ENCODE data around the gene MACROD2. TPM values are rescaled to one million over a fixed set of nuclear protein-coding genes. Genes with fewer than 3 reads are reported as not detected.

The MACROD2 gene
- total RNA-seq, 1 experiment from 2014 or later = 1.4 TPM

- DNase-seq (ENCODE audit: low spot score) = no peak
- H3K4me3 ChIP-seq (ENCODE audit: low read depth, low read length, poor library complexity, severe bottlenecking) = no peak overlapping the region
- TF ChIP-seq EZH2 (IDR thresholded peaks at IDR 0.05; ENCODE audit: borderline replicate concordance, low read depth, low read length, poor library complexity, severe bottlenecking) (no peak), CTCF (conservative IDR thresholded peaks at IDR 0.05; ENCODE audit: low read depth, low read length) (no peak)
- no peaks in the 10 kb centered on the region for H3K36me3 ChIP-seq (ENCODE audit: insufficient read depth, low read length, poor library complexity, severe bottlenecking)
- H3K4me1 ChIP-seq (ENCODE audit: insufficient read depth, low read length, poor library complexity, severe bottlenecking) = no peaks in the 10 kb centered on the region
- no TSS peak for BruUV-seq (replicated peaks)
- no peaks in the 10 kb centered on the region for H3K9me3 ChIP-seq (ENCODE audit: low read depth, low read length, poor library complexity, severe bottlenecking)
- intact Hi-C loops (cut with micrococcal nuclease; ENCODE audit: unreplicated experiment) = no loop called here
- no peaks in the 10 kb centered on the region for H3K27me3 ChIP-seq (replicated peaks; ENCODE audit: insufficient read depth, low read depth, low read length, poor library complexity)
- H3K27ac ChIP-seq (ENCODE audit: low read depth, low read length, poor library complexity, severe bottlenecking) = no peak overlapping the region
- POLR2A ChIA-PET (ENCODE audit: low non-redundant PET) = no interaction called here
- CTCF ChIA-PET = no interaction called here
Measured at GRCh38 chr20:14282140-14282539, 286.8 kb downstream of the MACROD2 start.

- CTCF ChIA-PET = no interaction called here
- intact Hi-C loops (cut with micrococcal nuclease; ENCODE audit: unreplicated experiment) = no loop called here
- BruUV-seq (replicated peaks) = no TSS peak
Measured at GRCh38 chr20:14284443-14284842, 289.1 kb downstream of the MACROD2 start.

GRCh38 chr20:14288341-14289330 is 293.3 kb downstream of the MACROD2 start:
- no peak for TF ChIP-seq EZH2 (IDR thresholded peaks at IDR 0.05; ENCODE audit: borderline replicate concordance, low read depth, low read length, poor library complexity, severe bottlenecking)

More at GRCh38 chr20:14284443-14284842, 289.1 kb downstream of the MACROD2 start:
- no peaks in the 10 kb centered on the region for H3K36me3 ChIP-seq (ENCODE audit: insufficient read depth, low read length, poor library complexity, severe bottlenecking)
- POLR2A ChIA-PET (ENCODE audit: low non-redundant PET) = no interaction called here
- DNase-seq (ENCODE audit: low spot score) = no peak
- H3K27me3 ChIP-seq (replicated peaks; ENCODE audit: insufficient read depth, low read depth, low read length, poor library complexity) = no peaks in the 10 kb centered on the region
- no peak overlapping the region for H3K4me3 ChIP-seq (ENCODE audit: low read depth, low read length, poor library complexity, severe bottlenecking)
- H3K4me1 ChIP-seq (ENCODE audit: insufficient read depth, low read length, poor library complexity, severe bottlenecking) = no peaks in the 10 kb centered on the region
- no peaks in the 10 kb centered on the region for H3K9me3 ChIP-seq (ENCODE audit: low read depth, low read length, poor library complexity, severe bottlenecking)
- TF ChIP-seq EZH2 (IDR thresholded peaks at IDR 0.05; ENCODE audit: borderline replicate concordance, low read depth, low read length, poor library complexity, severe bottlenecking) (no peak), CTCF (conservative IDR thresholded peaks at IDR 0.05; ENCODE audit: low read depth, low read length) (no peak)
- H3K27ac ChIP-seq (ENCODE audit: low read depth, low read length, poor library complexity, severe bottlenecking) = no peak overlapping the region

More at GRCh38 chr20:14288341-14289330, 293.3 kb downstream of the MACROD2 start:
- CTCF ChIA-PET = no interaction called here
- H3K4me1 ChIP-seq (ENCODE audit: insufficient read depth, low read length, poor library complexity, severe bottlenecking) = no peaks in the 10 kb centered on the region
- no peak for DNase-seq (ENCODE audit: low spot score)
- intact Hi-C loops (cut with micrococcal nuclease; ENCODE audit: unreplicated experiment) = no loop called here
- BruUV-seq (replicated peaks) = no TSS peak
- no peaks in the 10 kb centered on the region for H3K27me3 ChIP-seq (replicated peaks; ENCODE audit: insufficient read depth, low read depth, low read length, poor library complexity)
- H3K9me3 ChIP-seq (ENCODE audit: low read depth, low read length, poor library complexity, severe bottlenecking) = no peaks in the 10 kb centered on the region
- H3K4me3 ChIP-seq (ENCODE audit: low read depth, low read length, poor library complexity, severe bottlenecking) = no peak overlapping the region
- POLR2A ChIA-PET (ENCODE audit: low non-redundant PET) = no interaction called here
- H3K36me3 ChIP-seq (ENCODE audit: insufficient read depth, low read length, poor library complexity, severe bottlenecking) = no peaks in the 10 kb centered on the region
- H3K27ac ChIP-seq (ENCODE audit: low read depth, low read length, poor library complexity, severe bottlenecking) = no peak overlapping the region
